Large intestine (tissue), 3 donors: Measurements from ENCODE around the gene SLC35E3. TPM values are rescaled to one million over a fixed set of nuclear protein-coding genes. Genes with fewer than 3 reads are reported as not detected.
"Not testable (repeated sequence)": the region's sequence is repeated elsewhere in the genome, so short reads cannot be mapped to it uniquely, and the experiment has no call there.

Source experiments
- DNase-seq, 2 donors: peaks; one replicate each; pipeline versions ENCODE4 v3.0.0 to v3.0.0-alpha.2; 2013
- H3K27ac ChIP-seq: one replicate; pipeline ENCODE4 v1.5.1; 2013; ENCODE audit warnings: low read length
- H3K27me3 ChIP-seq: 2 replicates; pipeline ENCODE4 v1.6.1; 2013; ENCODE audit warnings: low read length; ENCODE audit not compliant: control insufficient read depth, insufficient read depth
- H3K36me3 ChIP-seq: 2 replicates; pipeline ENCODE4 v1.6.1; 2013; ENCODE audit warnings: low read length; ENCODE audit not compliant: control insufficient read depth, insufficient read depth
- H3K4me1 ChIP-seq: one replicate; pipeline ENCODE4 v1.6.1; 2013; ENCODE audit warnings: low read length; ENCODE audit not compliant: control insufficient read depth, insufficient read depth
- H3K4me3 ChIP-seq: one replicate; pipeline ENCODE4 v1.5.1; 2013; ENCODE audit warnings: low read length
- H3K9me3 ChIP-seq: one replicate; pipeline ENCODE4 v1.6.1; 2013; ENCODE audit warnings: mild to moderate bottlenecking, low read depth, low read length, moderate library complexity; ENCODE audit not compliant: control insufficient read depth
- WGBS: methylation state at CpG from one replicate; pipeline ENCODE4 v1.1.5; 2013; ENCODE audit warnings: low lambda C conversion rate; ENCODE audit not compliant: insufficient coverage; 5-methylcytosine and 5-hydroxymethylcytosine counted together
- polyA plus RNA-seq: library from polyadenylated mRNA; unstranded; fragments of 120-200 nt; gene quantifications from one replicate; pipeline ENCODE4 v1.2.1, GENCODE V29; 2013

Gene SLC35E3
- polyA plus RNA-seq, 1 donor: 8.3 TPM

GRCh38 chr12:68810027-68810389 lies 64.0 kb downstream of the SLC35E3 start:
- H3K4me1 ChIP-seq, DNase-seq, H3K4me3 ChIP-seq, H3K27ac ChIP-seq, H3K27me3 ChIP-seq, H3K9me3 ChIP-seq: not testable (repeated sequence)
- 100% methylated on average over 5 of the region's 13 CpGs for WGBS
- peaks cover 24% of the 10 kb centered on the region for H3K36me3 ChIP-seq

DNA sequence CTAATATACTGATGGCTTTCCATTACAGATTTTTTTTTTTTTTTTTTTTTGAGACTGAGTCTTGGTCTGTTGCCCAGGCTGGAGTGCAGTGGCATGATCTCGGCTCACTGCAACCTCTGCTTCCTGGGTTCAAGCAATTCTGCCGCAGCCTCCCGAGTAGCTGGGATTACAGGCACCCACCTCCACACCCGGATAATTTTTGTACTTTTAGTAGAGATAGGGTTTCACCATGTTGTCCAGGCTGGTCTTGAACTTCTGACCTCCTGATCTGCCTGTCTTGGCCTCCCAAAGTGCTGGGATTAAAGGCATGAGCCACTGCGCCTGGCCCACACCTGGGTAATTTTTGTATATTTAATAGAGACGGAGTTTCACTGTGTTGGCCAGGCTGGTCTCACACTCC lies 65.6 kb downstream of the SLC35E3 start:
- not testable (repeated sequence) for H3K27me3 ChIP-seq, DNase-seq, H3K4me3 ChIP-seq, H3K27ac ChIP-seq, H3K9me3 ChIP-seq, H3K4me1 ChIP-seq
- H3K36me3 ChIP-seq: peaks cover 29% of the 10 kb centered on the region
- WGBS: no CpG with 5 or more reads among the region's 6 CpGs

DNA sequence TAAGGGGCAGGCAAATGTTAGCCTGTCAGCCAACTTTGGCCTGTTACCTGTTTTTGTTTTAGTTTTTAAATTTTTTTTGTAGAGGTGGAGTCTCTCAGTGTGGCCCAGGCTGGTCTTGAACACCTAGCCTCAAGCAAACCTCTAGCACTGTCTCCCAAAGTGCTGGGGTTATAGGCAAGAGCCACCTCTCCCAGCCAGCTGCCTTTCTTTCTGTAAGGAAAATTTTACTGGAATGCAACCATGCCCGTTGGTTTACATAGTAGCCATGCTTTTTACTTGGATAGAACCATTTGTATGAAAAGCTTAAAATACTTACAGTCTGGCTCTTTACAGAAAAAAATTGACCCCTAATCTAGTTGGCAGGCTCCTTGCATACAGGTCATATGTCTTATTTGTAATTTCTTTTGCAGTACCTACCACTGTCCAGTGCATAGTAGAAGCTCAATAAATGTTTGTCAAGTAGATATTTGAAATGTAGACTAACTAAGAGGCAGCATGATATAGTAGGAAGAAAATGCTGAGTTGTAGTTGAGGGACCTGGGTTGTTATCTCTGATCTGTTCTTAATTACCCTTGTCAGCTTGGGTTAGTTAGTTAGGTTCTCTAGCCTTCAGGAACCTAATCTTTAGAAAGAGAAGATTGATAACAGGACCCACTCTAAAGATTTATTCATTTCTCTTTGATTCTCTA lies 66.7 kb downstream of the SLC35E3 start:
- no peaks in the 10 kb centered on the region for H3K27me3 ChIP-seq
- peak overlapping the region; percentile 9 for H3K27ac ChIP-seq
- H3K36me3 ChIP-seq: peaks cover 38% of the 10 kb centered on the region
- no peak overlapping the region for H3K4me3 ChIP-seq
- 40% methylated on average over 1 of the region's 1 CpG for WGBS
- DNase-seq: peak in 1 of 2 donors; percentile 18
- H3K4me1 ChIP-seq: peaks cover 4% of the 10 kb centered on the region
- H3K9me3 ChIP-seq: no peaks in the 10 kb centered on the region

DNA sequence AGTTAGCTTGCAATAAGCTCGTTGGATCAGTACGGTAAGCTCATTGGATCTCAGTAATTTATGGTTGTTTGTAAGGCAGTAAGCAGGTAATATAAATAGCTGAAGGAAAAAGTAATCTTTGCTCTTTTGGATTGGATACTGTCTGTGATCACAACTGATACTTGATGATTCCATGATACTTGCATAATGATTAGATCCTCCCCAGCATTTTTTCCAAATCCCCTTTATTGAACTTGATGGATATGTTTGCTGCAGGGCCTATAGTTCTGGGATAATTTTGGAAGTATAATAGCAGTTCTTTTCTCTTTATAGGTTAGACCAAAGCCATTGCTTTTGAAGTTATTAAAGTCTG lies 67.2 kb downstream of the SLC35E3 start:
- H3K4me3 ChIP-seq: no peak overlapping the region
- no peaks in the 10 kb centered on the region for H3K27me3 ChIP-seq
- no peak for DNase-seq
- peak overlapping the region; percentile 2 for H3K27ac ChIP-seq
- H3K36me3 ChIP-seq: peaks cover 42% of the 10 kb centered on the region
- H3K9me3 ChIP-seq: no peaks in the 10 kb centered on the region
- H3K4me1 ChIP-seq: peaks cover 4% of the 10 kb centered on the region
- no CpG with 5 or more reads among the region's 2 CpGs for WGBS

- Histone ChIP-seq H3K36me3 (peaks cover 50% of the 10 kb centered on the region), H3K27ac (no peak overlapping the region), H3K4me1 (peaks cover 4% of the 10 kb centered on the region), H3K4me3 (no peak overlapping the region), H3K9me3 (no peaks in the 10 kb centered on the region), H3K27me3 (no peaks in the 10 kb centered on the region)
- WGBS: 94% methylated on average over 3 of the region's 3 CpGs
- no peak for DNase-seq
These were observed 68.7 kb downstream of the SLC35E3 start for GRCh38 chr12:68814490-68815231.

DNA sequence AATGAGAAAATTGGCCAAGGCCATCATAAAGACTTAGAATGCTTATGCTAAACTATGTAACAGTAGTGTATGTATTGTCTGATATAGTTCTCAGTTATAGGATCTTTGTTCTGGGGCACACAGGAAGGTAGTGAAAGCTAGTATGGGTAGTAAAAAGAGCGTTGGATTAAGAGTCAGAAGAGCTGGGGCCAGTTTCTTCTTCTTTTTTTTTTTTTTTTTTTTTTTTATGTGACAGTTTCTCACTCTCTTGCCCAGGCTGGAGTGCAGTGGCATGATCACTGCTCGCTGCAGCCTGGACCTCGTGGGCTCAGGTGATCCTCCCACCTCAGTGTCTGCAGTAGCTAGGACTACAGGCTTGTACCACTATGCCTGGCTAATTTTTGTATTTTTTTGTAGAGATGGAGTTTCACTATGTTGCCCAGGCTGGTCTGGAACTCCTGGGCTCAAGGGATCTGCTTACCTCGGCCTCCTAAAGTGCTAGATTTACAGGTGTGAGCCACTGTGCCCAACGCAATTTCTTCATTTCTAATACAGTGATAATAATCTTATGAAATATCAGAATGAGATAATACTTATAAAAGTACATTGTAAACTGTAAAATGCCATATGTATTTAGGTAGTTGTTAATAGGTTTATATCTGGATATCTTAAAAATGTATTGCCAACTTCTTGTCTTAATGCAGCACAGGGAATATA lies 69.4 kb downstream of the SLC35E3 start:
- Histone ChIP-seq H3K4me3 (no peak overlapping the region), H3K4me1 (peaks cover 4% of the 10 kb centered on the region), H3K27ac (no peak overlapping the region), H3K36me3 (peaks cover 47% of the 10 kb centered on the region), H3K27me3 (no peaks in the 10 kb centered on the region), H3K9me3 (no peaks in the 10 kb centered on the region)
- 100% methylated on average over 1 of the region's 5 CpGs for WGBS
- DNase-seq: no peak

- no peaks in the 10 kb centered on the region for H3K27me3 ChIP-seq
- H3K4me3 ChIP-seq: no peak overlapping the region
- no CpG with 5 or more reads among the region's 8 CpGs for WGBS
- peaks cover 4% of the 10 kb centered on the region for H3K4me1 ChIP-seq
- peaks cover 51% of the 10 kb centered on the region for H3K36me3 ChIP-seq
- H3K27ac ChIP-seq: no peak overlapping the region
- no peaks in the 10 kb centered on the region for H3K9me3 ChIP-seq
- no peak for DNase-seq
These were observed 70.2 kb downstream of the SLC35E3 start for GRCh38 chr12:68815928-68816800.

- H3K36me3 ChIP-seq: peaks cover 58% of the 10 kb centered on the region
- WGBS: no CpG with 5 or more reads among the region's 13 CpGs
- not testable (repeated sequence) for H3K4me3 ChIP-seq, DNase-seq, H3K4me1 ChIP-seq, H3K27ac ChIP-seq, H3K27me3 ChIP-seq, H3K9me3 ChIP-seq
These were observed 73.5 kb downstream of the SLC35E3 start for GRCh38 chr12:68819481-68819880.

DNA sequence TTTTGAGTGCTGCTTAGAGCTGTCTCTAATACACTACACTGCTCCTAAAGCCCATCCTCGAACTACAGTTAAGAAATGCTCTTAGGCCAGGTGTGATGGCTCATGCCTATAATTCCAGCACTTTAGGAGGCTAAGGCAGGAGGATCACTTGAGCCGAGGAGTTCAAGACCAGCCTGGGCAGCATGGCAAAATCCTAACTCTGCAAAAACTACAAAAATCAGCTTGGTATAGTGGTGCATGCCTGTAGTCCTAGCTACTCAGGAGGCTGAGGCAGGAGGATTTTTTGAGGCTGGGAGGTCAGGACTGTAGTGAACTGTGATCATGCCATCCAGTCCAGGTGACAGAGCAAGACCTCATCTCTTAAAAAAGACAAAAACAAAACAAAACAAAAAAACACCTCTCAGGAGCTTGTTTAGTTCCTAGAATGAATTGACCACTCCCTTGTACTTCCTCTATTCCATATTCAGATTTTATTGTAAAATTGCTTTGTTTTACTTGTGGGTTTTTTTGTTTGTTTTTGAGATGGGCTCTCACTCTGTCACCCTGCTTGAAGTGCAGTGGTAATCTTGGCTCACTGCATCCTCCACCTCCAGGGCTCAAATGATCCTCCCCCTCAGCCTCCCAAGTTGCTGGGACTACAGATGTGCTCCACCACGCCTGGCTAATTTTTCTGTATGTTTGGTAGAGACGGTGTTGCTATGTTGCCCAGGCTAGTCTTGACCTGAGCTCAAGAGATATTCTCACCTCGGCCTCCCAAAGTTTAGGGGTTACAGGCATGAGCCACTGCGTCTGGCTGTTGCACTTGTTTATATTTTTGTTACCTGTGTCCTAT lies 75.6 kb downstream of the SLC35E3 start:
- Histone ChIP-seq H3K36me3 (peaks cover 61% of the 10 kb centered on the region), H3K27ac (no peak overlapping the region), H3K4me1 (no peaks in the 10 kb centered on the region), H3K9me3 (no peaks in the 10 kb centered on the region), H3K27me3 (no peaks in the 10 kb centered on the region), H3K4me3 (no peak overlapping the region)
- no CpG with 5 or more reads among the region's 6 CpGs for WGBS
- no peak for DNase-seq
